Hepatocyte (in vitro differentiated cells): ENCODE results near the gene ACOT2.
"Not testable (repeated sequence)": the region's sequence is repeated elsewhere in the genome, so short reads cannot be mapped to it uniquely, and the experiment has no call there.

Source experiments
- CTCF ChIP-seq: fragments of 200-600 bp; sonication (generic); IDR thresholded peaks from 2 replicates; pipeline ENCODE4 v1.5.1; 2016; ENCODE audit warnings: antibody characterized with exemption, mild to moderate bottlenecking; ENCODE audit not compliant: poor library complexity
- EZH2phosphoT487 ChIP-seq: fragments of 200-600 bp; sonication (generic); IDR thresholded peaks from one replicate; pipeline ENCODE4 v1.6.1; 2018; ENCODE audit warnings: antibody characterized with exemption, mild to moderate bottlenecking, low read depth, moderate library complexity; ENCODE audit not compliant: unreplicated experiment, severe bottlenecking

GRCh38 chr14:73531971-73532370, 37.0 kb upstream of the ACOT2 start:
- TF ChIP-seq CTCF, EZH2phosphoT487: not testable (repeated sequence)
